K562 (cell line): ENCODE results near the gene JUND. TPM values are rescaled to one million over a fixed set of nuclear protein-coding genes. Genes with fewer than 3 reads are reported as not detected.

Experiments
- CBFA2T2 ChIP-seq: fragments of 450-650 bp; conservative IDR thresholded peaks from 2 replicates; pipeline ENCODE4 v1.6.1; 2017; ENCODE audit warnings: mild to moderate bottlenecking
- FOXJ2 ChIP-seq: fragments of 200-800 bp; sonication (Bioruptor generic); IDR thresholded peaks from 2 replicates; pipeline ENCODE4 v1.6.1; 2016; ENCODE audit warnings: missing genetic modification characterization, missing compliant biosample characterization
- GABPB2 ChIP-seq: fragments of 250-450 bp; sonication (Bioruptor Pico); conservative IDR thresholded peaks from 2 replicates; pipeline ENCODE4 v1.5.1; 2021; ENCODE audit warnings: mild to moderate bottlenecking
- HMG20A ChIP-seq: fragments of 450-650 bp; formaldehyde crosslinking; conservative IDR thresholded peaks from 2 replicates; pipeline ENCODE4 v1.4.0; 2020; ENCODE audit warnings: mild to moderate bottlenecking, mixed read lengths
- IRF1 ChIP-seq: sonication (generic); formaldehyde crosslinking; IDR thresholded peaks from 2 replicates; pipeline ENCODE4 v1.8.0; 2022; ENCODE audit warnings: missing genetic modification reagents, mild to moderate bottlenecking, borderline replicate concordance
- MEF2A ChIP-seq: IDR thresholded peaks from 2 replicates; pipeline ENCODE4 v1.6.1; 2011; ENCODE audit warnings: low read depth, mild to moderate bottlenecking, low read length, moderate library complexity; ENCODE audit not compliant: control insufficient read depth
- MTA3 ChIP-seq: fragments of 450-650 bp; formaldehyde crosslinking; IDR thresholded peaks from 2 replicates; pipeline ENCODE4 v1.6.1; 2017; ENCODE audit warnings: mild to moderate bottlenecking, borderline replicate concordance
- MTF1 ChIP-seq: fragments of 250-450 bp; sonication (Bioruptor Pico); IDR thresholded peaks from 2 replicates; pipeline ENCODE4 v1.9.0; 2021; ENCODE audit warnings: moderate library complexity, mild to moderate bottlenecking, inconsistent platforms, borderline replicate concordance
- NCOA4 ChIP-seq: fragments of 450-650 bp; IDR thresholded peaks from 2 replicates; pipeline ENCODE4 v1.6.1; 2018; ENCODE audit warnings: mild to moderate bottlenecking; ENCODE audit not compliant: partially characterized antibody
- NFE2 ChIP-seq: IDR thresholded peaks from 2 replicates; pipeline ENCODE4 v1.6.1; 2014; ENCODE audit warnings: antibody characterized with exemption, low read depth
- NFRKB ChIP-seq: fragments of 450-650 bp; IDR thresholded peaks from 2 replicates; pipeline ENCODE4 v1.6.1; 2016; ENCODE audit warnings: low read depth
- PREB ChIP-seq: sonication (generic); formaldehyde crosslinking; IDR thresholded peaks from 2 replicates; pipeline ENCODE4 v1.8.1; 2023; ENCODE audit warnings: mild to moderate bottlenecking, missing genetic modification reagents
- PTBP1 ChIP-seq: fragments of 200-400 bp; formaldehyde crosslinking; IDR thresholded peaks from 2 replicates; pipeline ENCODE4 v1.6.1; 2017; ENCODE audit warnings: low read depth, low read length
- SMAD3 ChIP-seq: fragments of 450-650 bp; formaldehyde crosslinking; conservative IDR thresholded peaks from 2 replicates; pipeline ENCODE4 v1.4.0; 2020; ENCODE audit warnings: mild to moderate bottlenecking
- SMAD4 ChIP-seq: fragments of 250-450 bp; sonication (Bioruptor Pico); conservative IDR thresholded peaks from 2 replicates; pipeline ENCODE4 v1.8.0; 2021; ENCODE audit warnings: inconsistent platforms, mild to moderate bottlenecking, moderate library complexity
- SRSF9 ChIP-seq: fragments of 200-400 bp; formaldehyde crosslinking; IDR thresholded peaks from 2 replicates; pipeline ENCODE4 v1.6.1; 2017; ENCODE audit warnings: low read depth, low read length, borderline replicate concordance
- STAT5A ChIP-seq: IDR thresholded peaks from 2 replicates; pipeline ENCODE4 v1.6.1; 2012; ENCODE audit warnings: low read length, inconsistent platforms, borderline replicate concordance
- TGIF2 ChIP-seq: sonication (generic); formaldehyde crosslinking; IDR thresholded peaks from 2 replicates; pipeline ENCODE4 v1.8.1; 2022; ENCODE audit warnings: mild to moderate bottlenecking, missing genetic modification reagents, moderate library complexity
- TRIM24 ChIP-seq, 2 experiments: fragments of 450-650 bp; IDR thresholded peaks; 2 replicates each; pipeline ENCODE4 v1.6.1; 2016
- YY1 ChIP-seq, 3 experiments: IDR thresholded peaks; 2 replicates each; pipeline ENCODE4 v1.6.1; 2011; ENCODE audit warnings: low read length in 2 of 3, mild to moderate bottlenecking in 2 of 3, moderate library complexity in 2 of 3, borderline replicate concordance in 1 of 3, control low read depth in 1 of 3, low read depth in 1 of 3; ENCODE audit not compliant: insufficient read depth in 3 of 3, insufficient replicate concordance in 2 of 3, control insufficient read depth in 1 of 3, insufficient read length in 1 of 3; ENCODE audit errors: extremely low read depth in 1 of 3
- ZNF146 ChIP-seq: IDR thresholded peaks from one replicate; pipeline ENCODE4 v1.6.1; 2018; ENCODE audit warnings: missing compliant biosample characterization; ENCODE audit not compliant: unreplicated experiment
- ZNF436 ChIP-seq: fragments of 250-450, 450-650 bp; sonication (Bioruptor Pico); formaldehyde crosslinking; IDR thresholded peaks from 2 replicates; pipeline ENCODE4 v1.7.0; 2020; ENCODE audit warnings: mild to moderate bottlenecking
- ZNF696 ChIP-seq: fragments of 250-450 bp; sonication (Bioruptor Pico); conservative IDR thresholded peaks from 2 replicates; pipeline ENCODE4 v1.4.0; 2020; ENCODE audit warnings: mild to moderate bottlenecking, moderate library complexity
- polyA plus RNA-seq, 8 experiments: library from polyadenylated mRNA; depleted of rRNA in 4 of 8; stranded (reverse) in 5 of 8; unstranded in 3 of 8; fragments of >200 nt; fragmentation: Nextera tagmentation in 2 of 8; fragmentation: Illumina TruSeq in 1 of 8; extraction: Ambion mirVana in 2 of 8; extraction: Trizol in 1 of 8; gene quantifications; 2 replicates each; pipeline versions ENCODE4 v1.2.1 to v1.2.3, GENCODE V29; 2011 to 2014; ENCODE audit warnings: inconsistent platforms in 1 of 8, missing spikeins in 1 of 8
- total RNA-seq, 7 experiments: library from RNA; depleted of rRNA in 6 of 7; stranded (reverse); fragments of >200 nt in 6 of 7; fragmentation: Illumina TruSeq in 2 of 7; extraction: Trizol in 2 of 7; gene quantifications; 2 replicates each; pipeline versions ENCODE4 v1.2.1 to v1.2.3, GENCODE V29; 2011 to 2021; ENCODE audit warnings: low replicate concordance in 1 of 7
- TF ChIP-seq, protein P1 (sequence below): fragments of 250-450 bp; sonication (Bioruptor Pico); IDR thresholded peaks from 2 replicates; pipeline ENCODE4 v1.4.0; 2020; ENCODE audit warnings: mild to moderate bottlenecking

Gene JUND
- total and polyA plus RNA-seq, 9 of the 15 experiments (the other 6 are each of a cell fraction or from before 2014, with no cell fraction given): 6.4 to 286 (median 42.3) TPM

DNA sequence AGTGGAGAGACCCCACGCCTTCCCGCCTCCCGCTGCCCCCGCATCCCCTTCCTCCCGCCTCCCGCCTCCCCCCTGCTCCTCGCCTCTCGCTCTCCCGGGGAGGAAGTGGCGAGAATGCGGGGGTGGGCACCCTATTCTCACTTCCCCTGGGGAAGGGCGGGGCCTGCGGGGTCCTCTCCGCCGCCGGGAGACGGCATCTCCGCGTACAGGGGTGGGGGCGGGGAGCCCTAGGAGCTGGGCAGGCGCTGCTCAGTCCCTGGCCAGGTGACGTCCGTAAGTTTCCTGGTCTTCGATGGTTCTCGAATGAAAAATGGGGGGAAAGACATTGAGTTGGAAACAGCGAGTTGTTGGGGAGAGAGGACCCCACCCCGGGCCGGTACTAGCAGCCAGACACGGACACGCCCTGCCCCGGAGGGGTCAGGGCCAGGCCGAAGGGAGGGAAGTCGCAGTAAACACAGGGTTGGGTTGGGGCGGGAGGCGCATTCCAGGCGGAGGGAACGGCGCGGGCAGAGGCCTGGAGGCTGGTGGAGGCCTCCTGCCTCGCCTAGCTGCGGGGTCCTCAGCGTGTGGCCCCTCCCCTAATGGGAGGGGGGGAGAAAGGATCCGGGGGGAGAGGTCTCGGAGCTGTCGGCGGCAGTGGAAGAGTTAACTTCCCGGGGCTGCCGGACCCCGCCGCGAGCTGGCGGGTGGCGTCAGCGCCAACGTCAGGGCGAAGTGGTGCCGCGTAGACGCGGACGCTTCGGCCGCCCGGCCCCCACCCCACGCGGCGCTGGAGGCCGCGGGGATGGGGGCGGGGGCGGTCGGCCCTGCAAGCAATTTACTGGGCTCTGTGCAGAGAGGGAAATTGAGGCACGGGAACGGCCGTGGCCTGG, 10.4 kb upstream of the JUND start (continued):
- TF ChIP-seq NFRKB (peak; percentile 77), CBFA2T2 (no peak), TGIF2 (CRISPR knock-in tag) (no peak), GABPB2 (CRISPR knock-in tag) (peak; percentile 41; the same call in 1 of the 2 replicates), NFE2 (no peak), HMG20A (no peak), SMAD4 (CRISPR knock-in tag) (peak; percentile 96), NCOA4 (no peak), MTA3 (peak; percentile 82; the same call in 1 of the 2 replicates), ZNF696 (no peak), MTF1 (CRISPR knock-in tag) (no peak), IRF1 (CRISPR knock-in tag) (no peak), YY1 (IDR thresholded peaks at IDR 0.05; ENCODE audit: borderline replicate concordance in 1 of 3, control insufficient read depth in 1 of 3, extremely low read depth in 1 of 3, insufficient read depth in 3 of 3, insufficient read length in 1 of 3, insufficient replicate concordance in 2 of 3, low read depth in 1 of 3, low read length in 2 of 3) (peak in 1 of 3 experiments; percentile 10), STAT5A (no peak), ZNF146 (CRISPR knock-in tag) (peak; percentile 0), TRIM24 (IDR thresholded peaks at IDR 0.05) (0 out of 4 replicates have a peak, but pooled peaks of 1 of the 2 experiments have one; percentile 30), ZNF436 (no peak), PREB (no peak), SRSF9 (no peak), MEF2A (no peak), FOXJ2 (no peak; the same call in 1 of the 2 replicates), PTBP1 (peak; percentile 58; the same call in 1 of the 2 replicates), SMAD3 (CRISPR knock-in tag) (no peak)
- TF ChIP-seq, protein P1, sequence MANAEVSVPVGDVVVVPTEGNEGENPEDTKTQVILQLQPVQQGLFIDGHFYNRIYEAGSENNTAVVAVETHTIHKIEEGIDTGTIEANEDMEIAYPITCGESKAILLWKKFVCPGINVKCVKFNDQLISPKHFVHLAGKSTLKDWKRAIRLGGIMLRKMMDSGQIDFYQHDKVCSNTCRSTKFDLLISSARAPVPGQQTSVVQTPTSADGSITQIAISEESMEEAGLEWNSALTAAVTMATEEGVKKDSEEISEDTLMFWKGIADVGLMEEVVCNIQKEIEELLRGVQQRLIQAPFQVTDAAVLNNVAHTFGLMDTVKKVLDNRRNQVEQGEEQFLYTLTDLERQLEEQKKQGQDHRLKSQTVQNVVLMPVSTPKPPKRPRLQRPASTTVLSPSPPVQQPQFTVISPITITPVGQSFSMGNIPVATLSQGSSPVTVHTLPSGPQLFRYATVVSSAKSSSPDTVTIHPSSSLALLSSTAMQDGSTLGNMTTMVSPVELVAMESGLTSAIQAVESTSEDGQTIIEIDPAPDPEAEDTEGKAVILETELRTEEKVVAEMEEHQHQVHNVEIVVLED (CRISPR knock-in tag): peak; percentile 65
